Measurements from ENCODE around the gene SLC5A7.

DNA sequence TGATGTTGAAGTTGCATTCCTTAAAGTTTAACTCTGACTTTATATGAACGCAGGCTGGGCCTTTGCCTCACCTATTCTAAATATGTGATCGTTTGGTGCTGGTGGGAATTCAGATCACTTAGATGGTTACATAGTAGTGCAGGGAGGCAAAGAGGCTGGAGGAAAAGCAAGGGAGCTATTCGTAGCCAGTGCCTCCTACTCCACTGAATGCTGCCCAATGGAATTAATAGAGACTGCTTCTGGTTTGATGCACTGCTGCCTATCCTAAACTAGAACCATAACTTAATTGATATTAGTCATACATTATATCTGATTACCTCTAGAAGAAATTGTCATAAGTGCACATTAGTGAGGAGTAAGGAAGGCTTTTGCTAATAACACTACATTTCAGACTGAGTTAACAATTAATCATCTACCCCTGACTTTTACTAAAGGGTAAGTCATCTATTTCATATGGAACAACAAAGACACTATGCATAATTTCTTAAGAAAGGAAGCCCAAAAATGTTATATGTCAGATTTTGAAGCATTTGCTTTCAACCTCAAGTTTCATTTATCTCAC lies 72.3 kb downstream of the SLC5A7 start:
- no peak for TF ChIP-seq POLR2A (IDR thresholded peaks at IDR 0.05)
- TF ChIP-seq, protein P1, sequence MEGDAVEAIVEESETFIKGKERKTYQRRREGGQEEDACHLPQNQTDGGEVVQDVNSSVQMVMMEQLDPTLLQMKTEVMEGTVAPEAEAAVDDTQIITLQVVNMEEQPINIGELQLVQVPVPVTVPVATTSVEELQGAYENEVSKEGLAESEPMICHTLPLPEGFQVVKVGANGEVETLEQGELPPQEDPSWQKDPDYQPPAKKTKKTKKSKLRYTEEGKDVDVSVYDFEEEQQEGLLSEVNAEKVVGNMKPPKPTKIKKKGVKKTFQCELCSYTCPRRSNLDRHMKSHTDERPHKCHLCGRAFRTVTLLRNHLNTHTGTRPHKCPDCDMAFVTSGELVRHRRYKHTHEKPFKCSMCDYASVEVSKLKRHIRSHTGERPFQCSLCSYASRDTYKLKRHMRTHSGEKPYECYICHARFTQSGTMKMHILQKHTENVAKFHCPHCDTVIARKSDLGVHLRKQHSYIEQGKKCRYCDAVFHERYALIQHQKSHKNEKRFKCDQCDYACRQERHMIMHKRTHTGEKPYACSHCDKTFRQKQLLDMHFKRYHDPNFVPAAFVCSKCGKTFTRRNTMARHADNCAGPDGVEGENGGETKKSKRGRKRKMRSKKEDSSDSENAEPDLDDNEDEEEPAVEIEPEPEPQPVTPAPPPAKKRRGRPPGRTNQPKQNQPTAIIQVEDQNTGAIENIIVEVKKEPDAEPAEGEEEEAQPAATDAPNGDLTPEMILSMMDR (IDR thresholded peaks at IDR 0.05) = no peak

All from esophagus squamous epithelium (tissue), 4 donors.